ENCODE results near the gene TMOD4.

The TMOD4 gene

DNA sequence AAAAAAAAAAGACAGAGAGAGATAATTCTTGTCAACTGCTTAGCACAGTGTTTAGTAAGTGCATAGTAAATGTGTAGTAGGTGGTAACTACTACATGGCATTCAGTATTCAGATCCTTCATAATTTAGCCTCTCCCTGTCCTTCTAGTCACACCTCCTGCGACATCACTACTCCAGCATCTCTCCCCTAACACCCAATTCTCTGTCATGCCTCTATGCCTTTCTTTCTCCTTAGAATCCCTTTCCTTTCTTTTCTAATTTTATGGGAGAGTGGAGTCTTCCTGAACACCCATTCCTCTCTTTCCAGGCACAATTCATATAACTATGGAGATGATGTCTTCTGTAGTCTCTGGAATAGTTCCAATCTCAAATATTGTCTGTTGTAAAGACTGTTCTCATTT lies 18.1 kb upstream of the TMOD4 start:
- no peak overlapping the region for H3K14ac ChIP-seq (ENCODE audit: low read length)
- no peak for DNase-seq (ENCODE audit: low spot score)
- H3K23ac ChIP-seq (ENCODE audit: low read depth, low read length, poor library complexity): no peak overlapping the region
- H3K4me3 ChIP-seq (ENCODE audit: low read length in 2 of 2): no peak overlapping the region
- no peak overlapping the region for H3K4me2 ChIP-seq (ENCODE audit: insufficient read depth, low read length, poor library complexity, severe bottlenecking)
- H3K9ac ChIP-seq (ENCODE audit: low read depth, low read length, poor library complexity): no peak overlapping the region
- WGBS, 2 donors (ENCODE audit: extremely low coverage in 2 of 2, insufficient read length in 2 of 2, insufficient replicate concordance in 1 of 2): no CpG with 5 or more reads among the region's 1 CpG
- no peak overlapping the region for H4K91ac ChIP-seq (ENCODE audit: low read depth, low read length, poor library complexity)
- H4K8ac ChIP-seq (ENCODE audit: low read depth, low read length): no peak overlapping the region
- H2BK15ac ChIP-seq (ENCODE audit: low read length): no peak overlapping the region
- no peak overlapping the region for H3K27ac ChIP-seq (replicated peaks; ENCODE audit: low read length)
- no peak overlapping the region for H2BK12ac ChIP-seq (ENCODE audit: low read length)
- H3K4me1 ChIP-seq (ENCODE audit: control insufficient read depth in 2 of 2, insufficient read depth in 1 of 2, low read depth in 1 of 2, low read length in 2 of 2): peaks cover 0 to 5% of the 10 kb centered on the region in 2 donors
- no peak overlapping the region for H2BK5ac ChIP-seq (ENCODE audit: low read length)
- no peaks in the 10 kb centered on the region for H3K9me3 ChIP-seq (replicated peaks in 1 of 2; ENCODE audit: control insufficient read depth in 2 of 2, insufficient read depth in 1 of 2, low read depth in 1 of 2, low read length in 2 of 2)
- H3K36me3 ChIP-seq (replicated peaks in 1 of 2; ENCODE audit: control insufficient read depth in 2 of 2, insufficient read depth in 2 of 2, low read length in 2 of 2): no peaks in the 10 kb centered on the region
- H3K18ac ChIP-seq (ENCODE audit: low read length): no peak overlapping the region
- H3K79me1 ChIP-seq (ENCODE audit: low read depth, low read length): peaks cover under 1% of the 10 kb centered on the region
- no peak overlapping the region for H2AFZ ChIP-seq (ENCODE audit: low read length)
- H3K4ac ChIP-seq (ENCODE audit: low read length): no peak overlapping the region
- H3K27me3 ChIP-seq (ENCODE audit: control insufficient read depth in 3 of 3, insufficient read depth in 3 of 3, low read depth in 1 of 3, low read length in 3 of 3): no peaks in the 10 kb centered on the region
- H2AK5ac ChIP-seq (ENCODE audit: low read depth, low read length): no peak overlapping the region
- H2BK120ac ChIP-seq (ENCODE audit: low read depth, low read length): no peak overlapping the region

DNA sequence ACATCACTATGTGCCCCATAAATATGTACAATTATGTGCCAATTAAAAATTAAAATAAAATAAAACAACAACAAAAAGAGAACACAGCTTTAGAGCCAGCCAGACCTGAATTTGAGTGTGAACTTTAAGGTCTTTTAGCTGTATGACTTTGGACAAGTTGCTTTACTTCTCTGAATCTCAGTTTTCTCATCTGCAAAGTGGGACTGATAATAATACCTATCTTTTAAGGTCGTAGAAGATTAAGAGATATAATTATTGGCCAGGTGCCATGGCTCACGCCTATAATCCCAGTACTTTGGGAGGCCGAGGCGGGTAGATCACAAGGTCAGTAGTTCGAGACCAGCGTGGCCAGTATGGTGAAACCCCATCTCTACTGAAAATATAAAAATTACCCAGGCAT lies 17.5 kb upstream of the TMOD4 start:
- Histone ChIP-seq H3K36me3 (replicated peaks in 1 of 2; ENCODE audit: control insufficient read depth in 2 of 2, insufficient read depth in 2 of 2, low read length in 2 of 2) (peaks cover 0 to 2% of the 10 kb centered on the region in 2 donors), H3K9ac (ENCODE audit: low read depth, low read length, poor library complexity) (no peak overlapping the region), H3K4ac (ENCODE audit: low read length) (no peak overlapping the region), H4K91ac (ENCODE audit: low read depth, low read length, poor library complexity) (no peak overlapping the region), H2BK120ac (ENCODE audit: low read depth, low read length) (no peak overlapping the region), H2BK12ac (ENCODE audit: low read length) (no peak overlapping the region), H3K18ac (ENCODE audit: low read length) (no peak overlapping the region), H3K4me1 (ENCODE audit: control insufficient read depth in 2 of 2, insufficient read depth in 1 of 2, low read depth in 1 of 2, low read length in 2 of 2) (peaks cover 0 to 7% of the 10 kb centered on the region in 2 donors), H3K9me3 (replicated peaks in 1 of 2; ENCODE audit: control insufficient read depth in 2 of 2, insufficient read depth in 1 of 2, low read depth in 1 of 2, low read length in 2 of 2) (no peaks in the 10 kb centered on the region), H3K14ac (ENCODE audit: low read length) (no peak overlapping the region), H3K23ac (ENCODE audit: low read depth, low read length, poor library complexity) (no peak overlapping the region), H2AFZ (ENCODE audit: low read length) (no peak overlapping the region), H3K79me1 (ENCODE audit: low read depth, low read length) (no peaks in the 10 kb centered on the region), H3K27ac (replicated peaks; ENCODE audit: low read length) (no peak overlapping the region), H3K4me2 (ENCODE audit: insufficient read depth, low read length, poor library complexity, severe bottlenecking) (no peak overlapping the region), H2AK5ac (ENCODE audit: low read depth, low read length) (no peak overlapping the region), H2BK15ac (ENCODE audit: low read length) (no peak overlapping the region), H4K8ac (ENCODE audit: low read depth, low read length) (no peak overlapping the region), H2BK5ac (ENCODE audit: low read length) (no peak overlapping the region), H3K4me3 (ENCODE audit: low read length in 2 of 2) (no peak overlapping the region), H3K27me3 (ENCODE audit: control insufficient read depth in 3 of 3, insufficient read depth in 3 of 3, low read depth in 1 of 3, low read length in 3 of 3) (no peaks in the 10 kb centered on the region)
- no CpG with 5 or more reads among the region's 6 CpGs for WGBS, 2 donors (ENCODE audit: extremely low coverage in 2 of 2, insufficient read length in 2 of 2, insufficient replicate concordance in 1 of 2)
- no peak for DNase-seq (ENCODE audit: low spot score)

DNA sequence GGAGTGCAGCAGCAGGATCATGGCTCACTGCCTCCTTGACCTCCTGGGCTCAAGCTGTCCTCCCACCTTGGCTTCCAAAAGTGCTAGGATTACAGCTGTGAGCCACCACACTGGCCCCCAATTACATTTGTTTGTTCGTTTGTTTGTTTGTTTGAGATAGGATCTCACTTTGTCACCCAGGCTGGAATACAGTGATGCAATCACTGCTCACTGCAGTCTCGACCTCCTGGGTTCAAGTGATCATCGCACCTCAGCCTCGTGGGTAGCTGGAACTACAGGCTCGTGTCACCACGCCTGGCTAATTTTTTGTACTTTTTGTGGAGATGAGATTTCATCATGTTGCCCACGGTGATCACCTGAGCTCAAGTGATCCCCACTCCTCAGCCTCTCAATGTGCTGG lies 16.3 kb upstream of the TMOD4 start:
- peaks cover 0 to 4% of the 10 kb centered on the region in 2 donors for H3K36me3 ChIP-seq (replicated peaks in 1 of 2; ENCODE audit: control insufficient read depth in 2 of 2, insufficient read depth in 2 of 2, low read length in 2 of 2)
- no peak overlapping the region for H2AFZ ChIP-seq (ENCODE audit: low read length)
- H2AK5ac ChIP-seq (ENCODE audit: low read depth, low read length): no peak overlapping the region
- no peak overlapping the region for H3K9ac ChIP-seq (ENCODE audit: low read depth, low read length, poor library complexity)
- no peaks in the 10 kb centered on the region for H3K9me3 ChIP-seq (replicated peaks in 1 of 2; ENCODE audit: control insufficient read depth in 2 of 2, insufficient read depth in 1 of 2, low read depth in 1 of 2, low read length in 2 of 2)
- H3K4me3 ChIP-seq (ENCODE audit: low read length in 2 of 2): no peak overlapping the region
- H3K4me2 ChIP-seq (ENCODE audit: insufficient read depth, low read length, poor library complexity, severe bottlenecking): no peak overlapping the region
- no CpG with 5 or more reads among the region's 7 CpGs for whole genome bisulfite sequencing, 2 donors (ENCODE audit: extremely low coverage in 2 of 2, insufficient read length in 2 of 2, insufficient replicate concordance in 1 of 2)
- no peak overlapping the region for H3K27ac ChIP-seq (replicated peaks; ENCODE audit: low read length)
- H2BK15ac ChIP-seq (ENCODE audit: low read length): no peak overlapping the region
- no peaks in the 10 kb centered on the region for H3K79me1 ChIP-seq (ENCODE audit: low read depth, low read length)
- no peak overlapping the region for H3K4ac ChIP-seq (ENCODE audit: low read length)
- no peak for DNase-seq (ENCODE audit: low spot score)
- H3K27me3 ChIP-seq (ENCODE audit: control insufficient read depth in 3 of 3, insufficient read depth in 3 of 3, low read depth in 1 of 3, low read length in 3 of 3): no peaks in the 10 kb centered on the region
- peaks cover 0 to 5% of the 10 kb centered on the region in 2 donors for H3K4me1 ChIP-seq (ENCODE audit: control insufficient read depth in 2 of 2, insufficient read depth in 1 of 2, low read depth in 1 of 2, low read length in 2 of 2)
- no peak overlapping the region for H2BK120ac ChIP-seq (ENCODE audit: low read depth, low read length)
- no peak overlapping the region for H4K8ac ChIP-seq (ENCODE audit: low read depth, low read length)
- H2BK12ac ChIP-seq (ENCODE audit: low read length): no peak overlapping the region
- H2BK5ac ChIP-seq (ENCODE audit: low read length): no peak overlapping the region
- H3K23ac ChIP-seq (ENCODE audit: low read depth, low read length, poor library complexity): no peak overlapping the region
- H3K14ac ChIP-seq (ENCODE audit: low read length): no peak overlapping the region
- H4K91ac ChIP-seq (ENCODE audit: low read depth, low read length, poor library complexity): no peak overlapping the region
- no peak overlapping the region for H3K18ac ChIP-seq (ENCODE audit: low read length)

DNA sequence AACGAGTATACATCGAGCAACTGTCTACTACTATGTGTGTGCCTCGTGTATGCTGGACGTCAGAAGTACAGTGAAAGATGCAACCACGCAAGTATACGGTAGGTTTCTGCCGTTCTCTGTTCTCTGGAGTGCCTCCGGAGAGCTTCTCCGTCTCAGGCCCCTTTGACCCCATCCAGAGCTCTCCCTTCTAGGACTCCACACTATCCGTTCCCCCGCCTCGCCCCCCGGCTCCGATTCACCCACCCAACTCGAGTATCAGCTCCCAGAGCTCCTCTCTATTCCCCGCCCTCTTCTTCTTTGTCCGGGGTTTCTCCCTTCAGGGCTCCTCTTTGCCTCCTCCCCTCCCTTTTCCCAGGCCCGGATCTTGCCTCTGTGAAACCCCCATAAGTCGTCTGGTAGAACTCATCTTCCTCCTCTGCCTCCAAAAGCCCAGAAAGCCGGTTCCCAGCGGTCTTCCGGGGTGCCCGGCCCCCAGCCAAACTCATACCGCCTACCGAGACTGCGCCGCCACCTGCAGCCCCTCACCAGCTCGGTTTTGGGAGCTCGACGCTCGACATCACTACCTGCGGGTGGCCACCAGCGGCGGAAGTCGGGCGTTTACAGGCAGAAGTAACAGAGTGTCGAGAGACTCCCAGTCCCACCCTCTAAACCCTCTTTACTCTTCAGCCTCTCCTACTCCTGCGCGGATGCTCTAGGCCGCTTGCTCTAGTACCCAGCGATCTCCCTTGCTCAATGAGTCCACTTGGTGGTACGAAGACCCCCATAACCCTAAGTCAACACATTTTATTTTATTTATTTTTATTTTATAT lies 14.1 kb upstream of the TMOD4 start, which contains the start of gene VPS72:
Gene VPS72, minus strand, starts transcription at position 561 of the 809 bp plus-strand sequence. Its CDS starts 76 bp downstream, at position 485.
- no CpG with 5 or more reads among the region's 42 CpGs for WGBS, 2 donors (ENCODE audit: extremely low coverage in 2 of 2, insufficient read length in 2 of 2, insufficient replicate concordance in 1 of 2)

More for the DNA sequence above, 14.1 kb upstream of the TMOD4 start, which contains the start of gene VPS72:
- no peak within 1 kb of the TSS for H2BK12ac ChIP-seq (ENCODE audit: low read length)
- peak within 1 kb of the TSS; percentile 81 for H3K27ac ChIP-seq (replicated peaks; ENCODE audit: low read length)
- H3K14ac ChIP-seq (ENCODE audit: low read length): no peak within 1 kb of the TSS
- peak within 1 kb of the TSS; percentile 94 for H3K18ac ChIP-seq (ENCODE audit: low read length)
- no peak within 1 kb of the TSS for H2AK5ac ChIP-seq (ENCODE audit: low read depth, low read length)
- H3K36me3 ChIP-seq (replicated peaks in 1 of 2; ENCODE audit: control insufficient read depth in 2 of 2, insufficient read depth in 2 of 2, low read length in 2 of 2): peaks cover 7 to 24% of the 10 kb centered on the region in 2 donors
- no peak within 1 kb of the TSS for H4K91ac ChIP-seq (ENCODE audit: low read depth, low read length, poor library complexity)
- H3K4me2 ChIP-seq (ENCODE audit: insufficient read depth, low read length, poor library complexity, severe bottlenecking): peak within 1 kb of the TSS; percentile 41
- peak within 1 kb of the TSS; percentile 77 to 93 for H3K4me3 ChIP-seq (ENCODE audit: low read length in 2 of 2)
- no peak within 1 kb of the TSS for H2BK15ac ChIP-seq (ENCODE audit: low read length)
- H3K4ac ChIP-seq (ENCODE audit: low read length): no peak within 1 kb of the TSS
- H2BK5ac ChIP-seq (ENCODE audit: low read length): no peak within 1 kb of the TSS
- no peaks in the 10 kb centered on the region for H3K79me1 ChIP-seq (ENCODE audit: low read depth, low read length)
- H3K4me1 ChIP-seq (ENCODE audit: control insufficient read depth in 2 of 2, insufficient read depth in 1 of 2, low read depth in 1 of 2, low read length in 2 of 2): peaks cover 0 to 5% of the 10 kb centered on the region in 2 donors
- no peak within 1 kb of the TSS for H4K8ac ChIP-seq (ENCODE audit: low read depth, low read length)
- no peaks in the 10 kb centered on the region for H3K9me3 ChIP-seq (replicated peaks in 1 of 2; ENCODE audit: control insufficient read depth in 2 of 2, insufficient read depth in 1 of 2, low read depth in 1 of 2, low read length in 2 of 2)
- peak; percentile 76 for DNase-seq (ENCODE audit: low spot score)
- no peaks in the 10 kb centered on the region for H3K27me3 ChIP-seq (ENCODE audit: control insufficient read depth in 3 of 3, insufficient read depth in 3 of 3, low read depth in 1 of 3, low read length in 3 of 3)
- peak within 1 kb of the TSS; percentile 37 for H3K23ac ChIP-seq (ENCODE audit: low read depth, low read length, poor library complexity)
- H2BK120ac ChIP-seq (ENCODE audit: low read depth, low read length): no peak within 1 kb of the TSS
- H3K9ac ChIP-seq (ENCODE audit: low read depth, low read length, poor library complexity): peak within 1 kb of the TSS; percentile 85
- H2AFZ ChIP-seq (ENCODE audit: low read length): peak within 1 kb of the TSS; percentile 94

Measured in neuronal stem cell (in vitro differentiated cells).